WI38 (cell line): ENCODE results near the gene PRRC2A.

Experiments used
- H3K4me3 ChIP-seq: 2 replicates; pipeline ENCODE4 v1.5.1; 2011; ENCODE audit warnings: low read depth, mild to moderate bottlenecking, control low read depth, low read length
- TF ChIP-seq, protein P1 (sequence below): IDR thresholded peaks from 2 replicates; pipeline ENCODE4 v1.5.1; 2012; ENCODE audit warnings: low read depth, mild to moderate bottlenecking, control low read depth, low read length

The PRRC2A gene

DNA sequence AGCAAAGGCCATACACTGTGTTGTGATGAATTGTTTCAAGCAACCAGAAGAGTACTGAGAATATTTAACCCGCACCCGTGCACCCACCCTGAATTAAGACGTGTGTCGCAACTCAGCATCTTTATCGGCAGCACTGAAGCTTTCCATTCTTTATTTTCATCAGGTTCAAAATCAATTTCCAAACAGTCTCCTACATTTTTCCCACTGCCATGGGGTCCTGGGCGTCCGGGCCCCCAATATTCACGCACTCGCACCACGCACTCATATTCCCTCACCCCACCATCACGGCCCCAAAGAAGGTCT is 40.1 kb upstream of the PRRC2A start:
- TF ChIP-seq, protein P1, sequence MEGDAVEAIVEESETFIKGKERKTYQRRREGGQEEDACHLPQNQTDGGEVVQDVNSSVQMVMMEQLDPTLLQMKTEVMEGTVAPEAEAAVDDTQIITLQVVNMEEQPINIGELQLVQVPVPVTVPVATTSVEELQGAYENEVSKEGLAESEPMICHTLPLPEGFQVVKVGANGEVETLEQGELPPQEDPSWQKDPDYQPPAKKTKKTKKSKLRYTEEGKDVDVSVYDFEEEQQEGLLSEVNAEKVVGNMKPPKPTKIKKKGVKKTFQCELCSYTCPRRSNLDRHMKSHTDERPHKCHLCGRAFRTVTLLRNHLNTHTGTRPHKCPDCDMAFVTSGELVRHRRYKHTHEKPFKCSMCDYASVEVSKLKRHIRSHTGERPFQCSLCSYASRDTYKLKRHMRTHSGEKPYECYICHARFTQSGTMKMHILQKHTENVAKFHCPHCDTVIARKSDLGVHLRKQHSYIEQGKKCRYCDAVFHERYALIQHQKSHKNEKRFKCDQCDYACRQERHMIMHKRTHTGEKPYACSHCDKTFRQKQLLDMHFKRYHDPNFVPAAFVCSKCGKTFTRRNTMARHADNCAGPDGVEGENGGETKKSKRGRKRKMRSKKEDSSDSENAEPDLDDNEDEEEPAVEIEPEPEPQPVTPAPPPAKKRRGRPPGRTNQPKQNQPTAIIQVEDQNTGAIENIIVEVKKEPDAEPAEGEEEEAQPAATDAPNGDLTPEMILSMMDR: no peak
- peak overlapping the region; percentile 79 for H3K4me3 ChIP-seq

DNA sequence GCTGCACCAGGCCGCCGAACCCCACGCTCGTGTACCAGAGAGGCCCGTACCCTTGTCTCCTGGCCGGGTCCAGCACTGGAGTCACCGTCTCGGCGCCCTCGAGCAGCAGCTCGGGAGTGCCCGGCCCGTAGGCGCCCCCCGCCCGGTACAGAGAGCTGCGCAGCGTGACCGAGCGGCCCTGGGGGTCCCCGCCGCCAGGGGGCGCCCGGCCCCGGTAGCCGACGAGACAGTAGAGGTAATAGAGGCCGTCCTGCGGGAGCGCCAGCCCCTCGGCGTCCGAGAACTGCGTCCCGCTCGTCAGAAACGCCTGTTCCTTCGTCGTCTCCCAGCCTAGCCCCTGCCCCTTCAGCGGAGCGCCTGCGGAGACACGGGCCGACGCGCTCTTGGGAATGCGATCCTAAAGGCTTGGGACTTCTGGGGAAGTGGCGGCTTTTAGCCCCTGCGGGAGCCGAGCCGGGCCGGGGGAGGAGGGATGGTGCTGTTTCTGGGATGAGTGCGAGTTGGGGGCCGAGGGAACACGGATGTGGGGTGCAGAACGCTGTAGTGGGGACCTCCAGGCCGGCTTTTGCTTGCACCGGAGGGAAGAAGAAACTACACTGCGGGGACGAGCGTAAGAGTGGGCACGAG is 39.6 kb upstream of the PRRC2A start:
- TF ChIP-seq, protein P1: peak; percentile 94
- H3K4me3 ChIP-seq: peak overlapping the region; percentile 79

DNA sequence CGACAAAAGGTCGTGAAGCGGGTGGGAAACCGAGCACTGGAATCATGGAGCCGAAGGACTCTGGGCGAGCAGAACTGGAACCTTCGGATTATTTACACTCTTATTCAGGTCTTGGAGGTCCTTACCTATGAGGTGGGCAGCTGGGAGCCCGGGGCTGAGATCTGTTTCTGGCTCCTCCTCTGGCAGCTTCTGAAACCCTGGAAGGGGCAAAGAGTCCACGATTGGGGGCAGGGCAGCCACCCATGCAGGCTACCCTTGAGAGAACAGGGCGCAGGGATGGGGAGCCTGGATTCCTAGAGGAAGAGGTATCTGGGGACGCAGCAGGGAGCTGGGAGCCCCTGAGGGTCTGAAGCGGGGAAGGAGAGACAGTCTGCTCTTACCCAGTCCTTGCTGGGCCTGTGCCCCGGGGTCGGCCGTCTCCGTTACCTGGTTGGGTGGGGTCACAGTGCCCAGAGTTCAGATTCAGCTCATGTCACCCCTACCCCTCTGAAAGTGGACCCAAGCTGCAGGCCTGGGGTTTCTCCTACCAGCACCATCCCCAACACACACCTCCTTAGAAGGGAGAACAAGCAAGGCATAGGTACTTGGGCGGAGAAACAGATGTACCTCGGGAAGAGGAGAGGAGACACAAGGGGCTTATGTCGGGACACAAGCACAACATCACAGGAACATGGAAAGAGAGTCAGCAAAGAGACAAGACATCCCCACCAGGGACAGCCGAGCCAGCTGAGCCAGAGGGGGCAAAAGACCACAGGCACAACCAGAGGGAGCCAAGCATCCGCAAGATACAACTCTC is 38.9 kb upstream of the PRRC2A start:
- TF ChIP-seq, protein P1: no peak
- H3K4me3 ChIP-seq: peak overlapping the region; percentile 79

DNA sequence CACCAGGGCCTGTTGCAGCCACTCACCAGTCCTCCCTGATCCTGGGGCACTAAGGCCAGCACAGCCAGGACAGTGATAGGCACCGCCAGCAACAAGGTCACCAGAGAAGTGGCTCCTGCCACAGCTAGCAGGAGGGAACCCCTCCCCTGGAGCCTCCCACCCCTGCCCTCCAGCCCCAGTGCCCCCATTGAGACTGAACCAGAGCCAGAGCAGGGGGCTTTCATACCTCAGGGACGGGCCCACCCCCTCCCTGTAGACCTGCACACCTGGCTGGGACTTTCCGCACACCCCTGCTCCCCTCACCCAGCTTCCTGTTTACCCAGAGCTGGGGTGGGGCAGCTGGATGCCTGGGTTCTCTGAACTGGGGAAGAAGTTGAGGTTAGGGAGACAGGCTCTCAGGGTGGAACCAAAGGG is 38.3 kb upstream of the PRRC2A start, which contains the start of gene LTB:
Gene LTB (minus strand): TSS at position 195 of the 414 bp plus-strand sequence. CDS start 7 bp downstream, at position 188.
- TF ChIP-seq, protein P1: no peak
- H3K4me3 ChIP-seq: peak within 1 kb of the TSS; percentile 79

DNA sequence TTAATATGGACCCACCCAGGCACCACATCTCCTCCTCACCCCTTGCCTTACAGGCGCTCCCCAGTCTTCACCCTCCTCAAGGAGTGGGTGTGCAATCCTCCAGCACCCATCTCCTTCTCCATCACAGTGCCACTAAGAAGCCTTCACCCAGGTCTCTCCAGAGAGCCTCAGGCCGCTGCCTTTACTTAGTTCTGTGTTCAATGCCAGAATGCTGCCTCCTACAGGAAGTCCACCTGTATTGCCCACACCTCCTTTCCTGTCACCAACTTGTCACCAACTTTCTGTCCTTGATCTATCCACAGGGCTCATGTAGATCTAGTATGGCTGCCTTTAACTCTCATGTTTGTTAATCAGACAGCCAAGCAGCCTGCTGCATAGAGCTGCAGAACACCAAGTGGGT is 35.0 kb upstream of the PRRC2A start:
- TF ChIP-seq, protein P1: peak; percentile 35
- H3K4me3 ChIP-seq: no peak overlapping the region

DNA sequence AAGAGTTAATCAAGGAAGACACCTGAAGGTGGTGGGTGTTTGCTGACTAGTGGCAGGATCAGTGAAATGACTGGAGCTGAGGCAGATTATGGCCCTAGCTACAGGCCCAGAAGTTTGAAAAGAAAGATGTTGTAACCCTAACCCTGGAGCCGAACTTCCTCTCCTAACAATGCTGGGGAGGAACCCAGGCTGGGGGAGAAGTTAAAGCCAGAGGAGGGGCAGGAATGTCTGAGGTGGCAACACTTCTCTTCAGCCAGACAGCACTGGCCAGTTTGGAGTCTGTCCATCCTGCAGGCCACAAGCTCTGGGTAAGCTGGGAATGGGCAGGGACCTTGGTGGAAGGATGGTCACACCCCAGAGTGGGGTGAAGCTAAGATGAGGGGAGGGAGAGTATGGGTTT is 34.5 kb upstream of the PRRC2A start, which contains the start of gene LST1:
Gene LST1 (plus strand): TSS at position 270 of the 400 bp plus-strand sequence. CDS start 1,023 bp downstream, outside the sequence.
- TF ChIP-seq, protein P1: no peak
- no peak within 1 kb of the TSS for H3K4me3 ChIP-seq
